Measurements from ENCODE around the gene ZMIZ1. TPM values are rescaled to one million over a fixed set of nuclear protein-coding genes. Genes with fewer than 3 reads are reported as not detected.

Gene ZMIZ1
- total RNA-seq, 1 experiment from 2014 or later, result 28.4 TPM

- TF ChIP-seq POLR2A (IDR thresholded peaks at IDR 0.05; ENCODE audit: borderline replicate concordance, extremely low read depth, insufficient read depth, insufficient read length), result no peak
- TF ChIP-seq ZBTB33 (IDR thresholded peaks at IDR 0.05; ENCODE audit: extremely low read depth, insufficient replicate concordance, low read length), result no peak
- no peak for TF ChIP-seq MAX (IDR thresholded peaks at IDR 0.05)
- TF ChIP-seq ZFX (IDR thresholded peaks at IDR 0.05), result no peak
- no peak for TF ChIP-seq ZNF274 (IDR thresholded peaks at IDR 0.05; ENCODE audit: low read depth, low read length)
- TF ChIP-seq POLR2AphosphoS5 (IDR thresholded peaks at IDR 0.05; ENCODE audit: low read depth, low read length), result no peak
- TF ChIP-seq CBX3 (IDR thresholded peaks at IDR 0.05; ENCODE audit: low read depth), result no peak
- TF ChIP-seq ATF3 (IDR thresholded peaks at IDR 0.05), result no peak
- TF ChIP-seq FOSL1 (IDR thresholded peaks at IDR 0.05; ENCODE audit: low read depth), result no peak
- no peak for TF ChIP-seq JUND (IDR thresholded peaks at IDR 0.05)
- TF ChIP-seq SP1 (IDR thresholded peaks at IDR 0.05; ENCODE audit: low read depth), result no peak
Observed at GRCh38 chr10:79164075-79164474, 95.3 kb downstream of the ZMIZ1 start.

More at GRCh38 chr10:79164075-79164474, 95.3 kb downstream of the ZMIZ1 start:
- H3K4me2 ChIP-seq (ENCODE audit: low read length), result no peak overlapping the region
- H3K79me2 ChIP-seq (ENCODE audit: insufficient read depth, low read length), result no peaks in the 10 kb centered on the region
- DNase-seq (ENCODE audit: low read depth, low spot score) (no peak), ATAC-seq (no peak)
- H3K36me3 ChIP-seq (ENCODE audit: control insufficient read depth in 1 of 2, insufficient read depth in 2 of 2, low read length in 2 of 2), result no peaks in the 10 kb centered on the region; a peak in 1 of 4 replicates
- H3K9me2 ChIP-seq (ENCODE audit: insufficient read depth), result no peaks in the 10 kb centered on the region
- no peak overlapping the region for H2AFZ ChIP-seq (ENCODE audit: low read depth, low read length, poor library complexity, severe bottlenecking)
- intact Hi-C loops (cut with micrococcal nuclease), result no loop called here
- H3K4me3 ChIP-seq (replicated peaks in 1 of 2; ENCODE audit: low read depth in 1 of 2, low read length in 2 of 2), result no peak overlapping the region
- no peaks in the 10 kb centered on the region for H3K27me3 ChIP-seq (ENCODE audit: insufficient read depth, low read length)
- TSS peak; percentile 26 for BruUV-seq (replicated peaks)
- ChIA-PET RAD21 (ENCODE audit: low non-redundant PET in 1 of 2, low total read pairs in 2 of 2, uncharacterized antibody in 2 of 2, unreplicated experiment in 2 of 2) (interaction anchor here (0.6 kb wide), 2 partner anchors 39 to 1122 kb away, joined by 3 to 7 read pairs; no protein-coding TSS in a partner anchor), CTCF (no interaction called here), POLR2A (no interaction called here)
- H3K9ac ChIP-seq (ENCODE audit: low read length), result no peak overlapping the region
- H3K4me1 ChIP-seq (ENCODE audit: control insufficient read depth in 1 of 2, insufficient read depth in 2 of 2, low read length in 2 of 2), result peaks cover 0 to 20% of the 10 kb centered on the region in 2 experiments; a peak in 2 of 4 replicates
- H4K20me1 ChIP-seq (ENCODE audit: insufficient read depth), result no peaks in the 10 kb centered on the region
- H3K9me3 ChIP-seq (ENCODE audit: control insufficient read depth in 1 of 2, insufficient read depth in 1 of 2, low read depth in 1 of 2, low read length in 2 of 2), result no peaks in the 10 kb centered on the region
- H3K27ac ChIP-seq (ENCODE audit: low read depth, low read length), result no peak overlapping the region
